ENCODE measurements around the gene PPP1R9A. TPM values are rescaled to one million over a fixed set of nuclear protein-coding genes. Genes with fewer than 3 reads are reported as not detected.

Gene PPP1R9A
- total RNA-seq, 4 donors from 2014 or later = 8.2 to 18.1 (median 10.0) TPM

DNA sequence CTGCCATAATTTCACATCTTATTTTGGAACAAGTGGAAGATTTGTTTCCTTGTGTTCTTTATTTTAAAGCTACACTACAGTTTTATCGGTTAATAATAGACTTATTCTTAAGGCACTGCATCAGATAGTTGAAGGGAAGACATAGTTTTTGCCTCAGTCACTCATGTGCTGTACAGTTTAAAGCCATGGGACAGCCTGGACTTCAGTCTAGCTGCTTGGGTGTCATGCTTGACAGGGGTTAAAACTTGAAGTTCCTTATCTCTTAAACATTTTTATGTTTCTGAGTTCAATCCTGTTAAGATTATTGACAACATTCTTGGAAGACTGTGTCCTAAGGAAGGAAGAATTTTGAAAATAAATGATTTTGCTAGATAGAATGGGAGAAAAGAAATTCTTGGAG is 49.7 kb downstream of the PPP1R9A start:
- TF ChIP-seq, protein P1, sequence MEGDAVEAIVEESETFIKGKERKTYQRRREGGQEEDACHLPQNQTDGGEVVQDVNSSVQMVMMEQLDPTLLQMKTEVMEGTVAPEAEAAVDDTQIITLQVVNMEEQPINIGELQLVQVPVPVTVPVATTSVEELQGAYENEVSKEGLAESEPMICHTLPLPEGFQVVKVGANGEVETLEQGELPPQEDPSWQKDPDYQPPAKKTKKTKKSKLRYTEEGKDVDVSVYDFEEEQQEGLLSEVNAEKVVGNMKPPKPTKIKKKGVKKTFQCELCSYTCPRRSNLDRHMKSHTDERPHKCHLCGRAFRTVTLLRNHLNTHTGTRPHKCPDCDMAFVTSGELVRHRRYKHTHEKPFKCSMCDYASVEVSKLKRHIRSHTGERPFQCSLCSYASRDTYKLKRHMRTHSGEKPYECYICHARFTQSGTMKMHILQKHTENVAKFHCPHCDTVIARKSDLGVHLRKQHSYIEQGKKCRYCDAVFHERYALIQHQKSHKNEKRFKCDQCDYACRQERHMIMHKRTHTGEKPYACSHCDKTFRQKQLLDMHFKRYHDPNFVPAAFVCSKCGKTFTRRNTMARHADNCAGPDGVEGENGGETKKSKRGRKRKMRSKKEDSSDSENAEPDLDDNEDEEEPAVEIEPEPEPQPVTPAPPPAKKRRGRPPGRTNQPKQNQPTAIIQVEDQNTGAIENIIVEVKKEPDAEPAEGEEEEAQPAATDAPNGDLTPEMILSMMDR (IDR thresholded peaks at IDR 0.05; ENCODE audit: low read depth) = no peak

DNA sequence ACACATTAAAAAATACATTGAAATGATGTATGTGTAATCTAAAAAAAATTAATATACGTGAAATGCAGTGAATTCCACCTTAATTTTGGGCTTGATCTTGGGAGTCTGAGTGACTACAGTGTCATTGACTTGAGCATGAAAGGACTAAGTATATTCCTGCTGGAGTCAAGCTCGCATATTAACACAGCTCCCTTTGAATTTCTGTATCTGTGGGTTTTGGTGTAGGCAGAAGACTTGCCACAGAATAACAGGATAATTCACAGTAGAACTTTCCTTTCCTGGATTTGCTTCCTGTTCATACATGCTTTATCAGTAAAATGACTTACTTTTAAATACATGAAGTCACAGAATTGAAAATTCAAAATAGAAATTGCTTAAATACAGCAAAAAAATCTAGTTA is 55.3 kb downstream of the PPP1R9A start:
- TF ChIP-seq, protein P1 (IDR thresholded peaks at IDR 0.05; ENCODE audit: low read depth) = no peak

DNA sequence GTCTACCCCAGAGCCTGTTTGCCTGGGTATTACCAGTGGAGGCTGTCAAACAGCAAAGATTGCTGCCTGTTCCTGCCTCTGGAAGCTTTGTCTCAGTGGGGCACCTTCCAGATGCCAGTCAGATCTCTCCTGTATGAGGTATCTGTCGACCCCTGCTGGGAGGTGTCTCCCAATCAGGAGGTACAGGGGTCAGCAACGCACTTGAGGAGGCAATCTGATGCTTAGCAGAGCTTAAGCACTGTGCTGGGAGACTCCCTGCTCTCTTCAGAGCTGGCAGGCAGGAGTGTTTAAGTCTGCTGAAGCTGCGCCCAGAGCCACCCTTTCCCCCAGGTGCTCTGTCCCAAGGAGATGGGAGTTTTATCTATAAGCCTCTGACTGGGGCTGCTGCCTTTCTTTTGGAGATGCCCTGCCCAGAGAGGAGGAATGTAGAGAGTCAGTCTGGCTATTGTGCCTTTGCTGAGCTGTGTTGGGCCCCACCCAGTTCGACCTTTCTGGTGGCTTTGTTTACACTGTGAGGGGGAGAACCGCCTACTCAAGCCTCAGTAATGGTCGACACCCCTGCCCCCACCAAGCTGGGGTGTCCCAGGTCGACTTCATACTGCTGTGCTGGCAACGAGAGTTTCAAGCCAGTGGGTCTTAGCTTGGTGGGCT is 62.2 kb downstream of the PPP1R9A start:
- TF ChIP-seq, protein P1 (IDR thresholded peaks at IDR 0.05; ENCODE audit: low read depth) = no peak

DNA sequence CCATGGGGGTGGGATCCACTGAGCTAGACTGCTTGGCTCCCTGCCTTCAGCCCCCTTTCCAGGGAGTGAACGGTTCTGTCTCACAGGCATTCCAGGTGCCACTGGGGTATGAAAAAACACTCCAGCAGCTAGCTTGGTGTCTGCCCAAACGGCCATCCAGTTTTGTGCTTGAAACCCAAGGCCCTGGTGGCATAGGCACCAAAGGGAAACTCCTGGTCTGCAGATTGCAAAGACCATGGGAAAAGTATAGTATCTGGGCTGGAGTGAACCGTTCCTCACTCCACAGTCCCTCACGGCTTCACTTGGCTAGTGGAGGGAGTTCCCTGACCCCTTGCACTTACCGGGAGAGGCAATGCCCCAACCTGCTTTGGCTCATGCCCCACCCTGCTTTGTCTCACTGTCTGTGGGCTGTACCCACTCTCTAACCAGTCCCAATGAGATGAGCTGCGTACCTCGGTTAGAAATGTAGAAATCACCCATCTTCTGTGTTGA is 62.7 kb downstream of the PPP1R9A start:
- TF ChIP-seq, protein P1 (IDR thresholded peaks at IDR 0.05; ENCODE audit: low read depth) = no peak

DNA sequence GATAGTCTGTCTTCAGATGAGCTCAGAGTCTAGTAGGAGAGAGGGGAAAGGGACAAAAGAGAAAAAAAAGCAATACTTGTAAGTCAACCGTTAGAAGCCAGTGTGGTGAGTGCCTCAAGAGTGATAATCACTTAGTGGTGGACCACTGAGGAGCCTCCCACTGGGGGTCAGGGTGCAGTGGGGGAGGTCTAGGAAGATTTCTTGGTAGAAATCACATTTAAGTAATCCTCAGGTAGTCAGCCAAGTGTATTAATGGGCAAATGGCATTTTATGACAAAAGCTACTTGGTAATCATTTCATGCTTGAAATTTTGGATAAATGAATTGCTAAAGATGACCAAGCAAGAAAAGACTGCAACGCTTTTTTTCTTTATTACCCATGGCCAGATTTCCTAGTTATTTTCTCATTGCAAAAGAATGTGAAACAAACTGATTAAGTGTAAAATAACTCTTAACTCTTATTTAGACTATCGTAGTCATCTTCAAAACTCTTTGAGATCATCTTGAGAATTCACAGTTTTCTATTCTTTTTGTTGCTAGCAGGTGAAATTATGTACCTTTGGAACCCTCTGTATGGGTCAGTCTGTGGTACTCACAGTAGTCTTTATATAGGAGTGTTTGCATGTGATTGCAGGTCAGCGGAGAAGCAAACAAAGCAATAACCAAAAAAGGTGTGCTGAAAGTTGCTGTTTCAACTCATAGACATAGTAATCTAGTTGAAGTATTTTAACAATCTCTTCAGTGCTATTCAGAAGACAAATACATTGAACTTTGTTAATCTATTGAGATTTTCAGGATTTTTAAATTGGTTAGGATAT is 63.9 kb downstream of the PPP1R9A start:
- TF ChIP-seq, protein P1 (IDR thresholded peaks at IDR 0.05; ENCODE audit: low read depth) = no peak

DNA sequence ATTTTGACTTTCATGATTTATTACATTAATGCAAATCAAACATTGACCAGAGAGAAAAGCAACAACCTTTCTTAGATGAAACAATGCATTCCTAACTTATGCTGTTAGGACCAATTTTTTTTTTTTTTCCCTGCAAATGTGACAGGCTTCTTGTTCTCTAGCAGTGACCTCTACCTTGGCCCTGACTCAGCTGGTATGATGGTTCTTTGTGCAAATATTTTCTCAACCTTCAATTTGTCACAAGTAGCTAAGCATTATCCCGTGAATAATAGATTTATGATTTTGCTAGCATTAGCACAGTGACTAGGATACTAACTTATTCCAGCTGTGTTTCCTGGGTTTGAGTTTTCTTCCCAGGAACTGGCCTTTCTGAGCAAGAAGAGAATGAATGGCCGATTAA is 64.9 kb downstream of the PPP1R9A start:
- TF ChIP-seq, protein P1 (IDR thresholded peaks at IDR 0.05; ENCODE audit: low read depth) = no peak

DNA sequence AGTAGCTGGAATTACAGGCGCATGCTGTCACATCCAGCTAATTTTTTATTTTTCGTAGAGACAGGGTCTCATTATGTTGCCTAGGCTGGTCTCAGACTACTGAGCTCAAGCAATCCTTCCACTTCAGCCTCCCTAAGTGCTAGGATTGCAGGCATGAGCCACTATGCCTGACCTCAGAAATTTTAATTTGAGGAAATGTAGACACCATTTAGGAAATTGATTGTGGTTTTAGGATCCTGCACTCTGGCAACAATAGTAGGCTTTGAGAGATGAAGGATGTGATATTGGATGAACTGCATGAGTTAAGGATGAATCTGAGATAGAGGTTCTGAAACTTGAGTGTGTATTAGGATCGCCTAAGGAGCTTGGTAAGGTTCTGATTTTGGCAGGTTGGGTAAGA is 66.5 kb downstream of the PPP1R9A start:
- TF ChIP-seq, protein P1 (IDR thresholded peaks at IDR 0.05; ENCODE audit: low read depth) = no peak
